ENCODE results near the gene GALNT1. TPM values are rescaled to one million over a fixed set of nuclear protein-coding genes. Genes with fewer than 3 reads are reported as not detected.

Gene GALNT1
- total RNA-seq = 10 to 100 TPM; 29.6 to 35.1 TPM

DNA sequence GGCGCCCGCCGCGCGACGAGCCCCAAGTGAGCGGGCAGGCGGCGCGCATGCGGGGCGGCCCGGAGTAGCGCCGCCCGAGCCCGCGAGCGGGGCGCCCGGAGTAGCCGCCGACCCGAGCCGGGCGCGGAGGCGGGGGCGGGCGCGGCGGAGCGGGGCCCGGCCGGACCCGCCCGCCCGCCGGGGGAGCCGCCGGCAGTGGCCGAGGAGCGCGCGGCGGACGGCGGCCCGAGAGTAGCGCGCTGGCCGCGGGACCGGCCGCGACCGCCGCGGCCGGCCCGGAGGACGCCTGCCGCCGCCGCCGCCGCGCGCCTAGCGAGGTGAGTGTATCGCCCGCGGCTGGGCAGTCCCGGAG is at the start of gene GALNT1:
Gene GALNT1 (plus strand): TSS at position 195 of the 352 bp plus-strand sequence. CDS start 72,923 bp downstream, outside the sequence.

Other genes with a start within 250 kb of the GALNT1 start
- gene ZNF24, start 237.3 kb upstream of the GALNT1 start, total RNA-seq = 10 to 100 TPM; 51.0 to 56.1 TPM
- 1 to 10 TPM in 1 of 2 donors, under 1 TPM in 1; 1.00 to 2.1 TPM for gene ZNF396, start 204.4 kb upstream of the GALNT1 start, total RNA-seq
- gene INO80C, start 83.8 kb upstream of the GALNT1 start, total RNA-seq = 1 to 10 TPM; 3.8 to 5.0 TPM

All from melanocyte of skin (primary cell).